Cerebellar cortex (tissue), 1 donor: ENCODE measurements around the gene ZBTB14.

Experiments used
- DNase-seq: peaks from one replicate; pipeline ENCODE4 v3.0.0-alpha.2; 2015; ENCODE audit warnings: low spot score

The ZBTB14 gene

DNA sequence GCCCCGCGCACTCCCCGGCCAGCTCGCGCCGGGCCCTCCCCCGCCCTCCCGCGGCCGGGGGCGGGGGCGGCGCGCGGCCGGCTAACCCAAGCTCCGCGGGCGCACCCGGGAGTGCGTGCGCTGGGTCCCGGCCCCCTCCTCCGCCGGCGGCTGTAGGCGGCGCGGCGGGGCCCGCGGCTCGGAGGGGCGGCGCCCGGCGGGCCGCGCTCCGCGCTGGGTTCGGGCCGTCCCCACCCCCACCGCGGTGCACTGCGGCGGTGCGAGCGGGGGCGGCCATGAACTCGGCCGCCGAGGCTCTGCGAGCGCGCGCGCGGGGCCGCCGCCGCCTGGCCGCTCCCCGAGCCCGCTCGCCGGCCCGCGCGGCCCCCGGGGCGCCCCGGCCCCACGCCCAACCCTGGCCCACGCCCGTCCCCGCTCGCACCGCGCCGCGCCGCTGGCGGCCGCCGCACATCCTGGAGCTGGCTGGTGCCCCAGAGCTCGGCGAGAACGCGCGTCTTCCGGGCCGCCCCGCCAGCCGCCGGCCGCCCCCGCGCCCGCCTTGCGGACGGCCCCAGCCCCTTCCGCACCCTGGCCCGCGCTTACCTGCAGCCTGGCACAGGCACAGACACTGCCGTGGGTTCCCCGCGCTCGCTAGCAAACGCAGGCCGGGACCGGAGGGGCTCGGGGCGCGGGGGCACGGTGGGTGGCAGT is at the start of gene ZBTB14:
Gene ZBTB14 (minus strand): TSS at position 496 of the 690 bp plus-strand sequence. CDS start 2,480 bp downstream, outside the sequence.
- peak; percentile 28 for DNase-seq

GRCh38 chr18:5339202-5339834 is 43.8 kb upstream of the ZBTB14 start:
- DNase-seq: no peak

DNA sequence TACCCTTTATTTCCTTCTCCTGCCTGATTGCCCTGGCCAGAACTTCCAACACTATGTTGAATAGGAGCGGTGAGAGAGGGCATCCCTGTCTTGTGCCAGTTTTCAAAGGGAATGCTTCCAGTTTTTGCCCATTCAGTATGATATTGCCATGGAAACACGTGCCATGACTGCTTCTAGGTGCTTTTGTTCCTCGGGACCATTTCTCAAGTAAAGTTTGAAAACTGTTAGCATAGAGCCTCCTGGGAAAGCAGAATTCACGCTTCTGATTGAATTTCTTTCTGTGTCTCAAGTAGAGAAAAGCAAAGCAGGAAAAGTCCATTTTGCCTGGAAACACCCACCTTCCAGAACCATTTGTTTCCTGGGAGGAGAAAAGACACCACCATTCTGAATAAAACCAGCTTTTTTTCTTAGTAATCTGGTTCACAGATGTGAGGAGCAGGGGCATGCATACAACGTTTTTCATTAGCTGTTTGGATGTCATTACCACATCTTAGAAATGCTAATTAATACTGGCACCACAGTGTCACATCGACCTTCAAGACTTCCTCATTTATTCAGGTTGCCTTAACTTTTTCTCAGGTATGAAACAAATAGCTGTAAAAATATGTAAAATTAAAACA is 39.0 kb upstream of the ZBTB14 start:
- no peak for DNase-seq

DNA sequence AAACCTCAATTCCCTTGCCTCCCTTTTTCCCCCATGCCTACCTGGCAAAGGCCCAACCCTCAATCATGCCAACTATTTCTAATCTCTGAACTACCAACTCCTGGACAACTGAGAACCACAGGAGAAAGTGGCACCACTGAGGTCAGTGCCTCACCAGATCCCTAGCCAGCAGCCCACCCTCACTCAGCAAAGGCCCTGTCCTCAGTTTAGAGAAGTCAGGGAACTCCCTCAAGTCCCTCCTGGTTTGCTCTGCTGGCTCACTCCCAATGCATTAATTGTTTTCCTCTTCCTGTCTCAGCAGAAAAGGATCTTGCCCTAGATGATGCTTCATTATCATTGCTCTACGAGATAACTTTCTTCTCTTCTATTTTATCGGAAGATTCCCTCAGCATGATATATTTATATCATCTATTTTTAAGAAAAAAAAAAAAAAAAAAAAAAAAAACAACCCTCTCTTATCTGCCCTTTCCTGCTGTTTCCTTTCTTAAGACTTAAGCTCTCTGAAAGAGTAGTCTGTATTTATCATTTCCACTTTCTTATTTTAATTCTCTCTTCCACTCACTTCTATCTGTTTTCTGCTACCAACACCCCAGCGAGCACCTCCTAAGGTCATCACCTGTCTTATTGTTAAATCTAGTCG is 22.7 kb upstream of the ZBTB14 start:
- DNase-seq: no peak

DNA sequence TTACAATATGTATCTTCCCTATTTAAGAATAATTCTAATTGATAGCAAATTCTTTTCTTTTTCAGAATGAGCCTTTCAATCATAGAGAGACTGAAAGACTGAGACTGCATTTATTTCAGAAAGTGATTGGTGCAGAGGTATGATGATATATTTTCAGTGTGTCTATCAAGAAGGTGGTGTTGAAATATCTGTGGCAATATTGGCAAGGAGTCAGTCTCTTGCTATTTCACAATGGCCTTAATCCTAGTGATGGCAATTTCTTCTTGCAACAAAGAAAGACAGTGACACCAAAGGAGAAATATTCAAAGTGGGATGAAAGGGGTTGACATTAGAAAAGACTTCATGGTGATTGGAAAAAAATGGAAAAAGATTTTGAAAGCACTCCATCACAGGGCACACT is 21.7 kb upstream of the ZBTB14 start:
- no peak for DNase-seq

DNA sequence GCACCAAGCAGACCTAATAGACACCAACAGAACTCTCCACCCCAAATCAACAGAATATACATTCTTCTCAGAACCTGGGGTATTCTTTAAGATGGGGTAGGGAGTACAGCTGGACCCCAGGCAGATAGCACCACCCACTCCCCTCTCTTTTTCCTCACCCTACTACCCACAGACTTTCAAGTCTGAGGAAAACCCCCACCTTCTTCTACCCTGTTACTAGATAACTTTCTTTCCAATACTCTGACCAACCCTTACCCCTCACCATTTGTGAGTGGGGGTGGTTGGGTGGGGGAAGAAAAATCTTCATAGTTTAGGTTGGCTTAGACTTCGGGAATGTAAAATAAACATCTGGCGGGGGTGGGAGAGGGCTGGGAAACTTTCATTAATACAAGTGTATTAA is 20.3 kb upstream of the ZBTB14 start:
- DNase-seq: no peak

DNA sequence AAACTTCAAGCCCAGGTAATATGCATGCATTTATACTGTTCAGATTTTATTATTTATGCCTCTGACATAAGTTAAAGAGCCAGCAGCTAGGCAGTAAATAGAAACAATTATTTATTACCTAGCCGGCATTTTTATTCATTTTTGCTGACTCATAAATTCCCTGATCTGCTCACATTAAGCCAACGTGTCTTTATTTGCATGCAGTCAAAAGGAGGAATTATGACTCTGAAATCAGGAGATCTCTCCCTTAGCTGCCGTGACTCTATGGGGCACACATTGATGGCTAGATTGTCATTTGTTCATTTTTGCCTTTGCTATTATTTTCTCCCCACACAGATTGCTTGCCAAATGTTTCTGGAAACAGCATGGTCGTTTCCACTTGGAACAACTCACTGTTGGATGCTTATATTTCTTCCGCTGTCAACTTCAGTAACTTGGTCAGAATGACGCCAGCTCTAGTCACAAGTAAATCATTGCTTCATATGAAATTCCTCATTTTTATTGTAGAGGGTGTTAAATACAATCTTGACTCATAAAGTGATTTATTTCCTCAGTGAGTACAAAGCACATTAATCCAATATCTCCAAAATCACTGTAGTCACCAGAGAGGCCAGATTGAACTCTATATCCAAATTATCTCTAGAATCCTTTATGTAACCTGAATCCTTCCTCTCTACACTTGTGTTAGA is 15.9 kb upstream of the ZBTB14 start:
- DNase-seq: peak; percentile 39

GRCh38 chr18:5309888-5310470 is 14.5 kb upstream of the ZBTB14 start:
- no peak for DNase-seq

DNA sequence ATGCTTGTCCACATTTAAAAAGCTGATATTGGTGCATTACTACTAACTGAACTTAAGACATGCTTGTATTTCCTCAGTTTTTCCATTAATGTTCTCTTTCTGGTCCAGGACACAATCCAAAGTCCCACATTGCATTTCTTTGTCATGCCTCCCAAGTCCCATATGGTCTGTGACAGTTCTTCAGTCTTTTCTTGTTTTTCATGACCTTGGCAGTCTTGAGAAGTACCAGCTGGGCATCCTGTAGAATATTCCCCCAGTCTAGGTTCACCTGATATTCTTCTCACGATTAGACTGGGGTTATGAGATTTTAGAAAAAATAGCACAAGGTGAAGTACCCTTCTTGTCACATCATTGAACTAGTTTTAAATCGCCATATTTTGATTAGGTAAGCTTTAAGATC is 10.3 kb upstream of the ZBTB14 start:
- DNase-seq: no peak

DNA sequence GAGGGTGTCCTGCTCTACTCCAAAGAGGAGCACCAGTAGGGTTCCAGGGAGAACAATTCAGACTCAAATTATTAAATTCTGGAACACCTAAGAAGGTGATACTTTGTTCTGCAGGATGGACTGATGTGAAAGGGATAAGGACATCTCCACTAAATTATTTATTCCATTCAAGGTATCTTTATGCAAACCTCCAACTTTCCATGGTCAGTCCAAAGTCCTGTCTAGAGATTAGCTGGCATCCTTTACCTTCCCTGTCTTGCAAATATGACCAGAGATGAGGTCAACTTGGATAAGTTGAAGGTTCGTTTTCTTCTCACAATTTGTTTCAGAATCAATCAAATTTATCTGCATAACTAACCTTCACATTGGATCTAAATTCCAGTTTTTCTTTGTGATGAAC is 8.7 kb upstream of the ZBTB14 start:
- DNase-seq: no peak

DNA sequence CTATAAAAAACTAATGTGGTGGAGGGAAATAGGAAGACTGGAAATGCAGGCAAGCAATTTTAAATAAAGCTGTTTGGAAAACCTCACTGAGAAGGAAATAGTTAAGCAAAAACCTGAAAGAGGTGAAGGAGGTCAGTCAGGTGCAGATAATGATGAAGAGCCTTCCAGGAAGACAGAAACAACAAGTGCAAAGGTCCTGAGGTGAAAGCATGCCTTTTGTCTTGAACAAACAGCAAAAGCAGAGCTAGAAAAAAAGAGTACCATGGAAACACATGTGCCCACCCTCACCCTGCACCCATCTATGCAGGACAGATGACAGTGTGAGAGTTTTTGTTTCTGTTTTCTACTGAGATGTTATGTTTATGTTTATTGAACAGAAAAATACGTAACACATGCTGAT is 8.1 kb upstream of the ZBTB14 start:
- DNase-seq: no peak

DNA sequence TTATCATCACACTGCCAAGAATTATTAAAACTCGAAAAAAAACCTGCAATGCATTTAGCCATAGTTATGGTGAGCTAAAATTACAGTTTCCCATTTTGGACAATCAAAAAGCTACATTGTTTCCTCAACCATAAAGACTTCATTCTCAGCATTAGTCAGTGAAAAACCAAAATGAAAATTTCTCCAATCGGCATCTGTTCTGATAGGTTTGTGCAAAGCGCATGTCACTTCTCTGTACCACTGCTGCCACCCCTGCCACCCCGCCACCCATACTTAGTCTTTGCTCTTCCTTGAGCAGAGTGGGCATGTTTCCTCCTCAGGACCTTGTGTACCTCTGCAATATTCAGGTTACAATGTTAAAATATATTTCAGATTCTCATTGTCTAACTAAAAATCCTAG is 7.1 kb upstream of the ZBTB14 start:
- no peak for DNase-seq

GRCh38 chr18:5300476-5301010 is 5.0 kb upstream of the ZBTB14 start:
- no peak for DNase-seq

GRCh38 chr18:5298156-5298852 is 2.8 kb upstream of the ZBTB14 start:
- DNase-seq: no peak

GRCh38 chr18:5297597-5297996 is 2.1 kb upstream of the ZBTB14 start:
- DNase-seq: no peak

- peak; percentile 90 for DNase-seq
Measured at GRCh38 chr18:5296706-5297320, 1.3 kb upstream of the ZBTB14 start.

GRCh38 chr18:5295981-5296705 is 617 bp upstream of the ZBTB14 start:
- peak; percentile 91 for DNase-seq

DNA sequence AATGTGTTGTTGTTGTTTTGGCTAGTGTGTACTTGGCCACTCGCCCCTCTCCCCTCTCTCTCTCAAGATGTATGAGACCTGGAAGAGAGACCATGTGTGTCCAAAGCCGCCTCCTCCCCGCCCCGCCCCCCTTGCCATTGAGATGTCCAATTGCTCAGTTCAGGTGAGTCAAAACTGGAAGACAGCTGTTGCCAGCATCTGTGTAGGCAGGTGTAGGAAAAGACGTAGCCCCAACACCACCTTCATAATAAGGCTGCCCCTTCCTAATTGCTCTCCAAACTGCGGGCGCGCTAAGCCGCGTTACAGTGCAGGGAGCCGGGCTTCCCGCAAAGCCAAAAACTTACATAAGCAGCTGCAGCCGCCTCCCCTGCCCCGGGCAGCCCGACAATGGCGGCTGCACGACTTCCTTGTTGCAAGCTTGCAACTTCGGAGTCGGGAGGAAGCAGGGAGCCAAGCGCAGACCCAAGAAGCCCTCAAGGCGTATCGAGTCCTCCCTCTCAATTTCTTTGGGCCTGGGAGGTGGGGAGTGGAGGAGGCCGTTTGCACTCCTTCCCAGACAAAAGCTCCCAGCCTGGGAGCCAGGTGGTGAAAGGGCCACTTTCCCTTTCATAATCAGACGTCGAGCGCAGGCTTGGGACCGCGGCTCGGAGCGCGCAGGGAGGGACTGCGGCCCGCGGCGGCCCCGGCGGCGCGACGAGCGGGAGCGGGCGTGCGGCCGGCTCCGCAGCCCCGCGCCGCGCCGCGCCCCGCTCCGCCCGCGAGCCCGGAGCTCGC is 882 bp downstream of the ZBTB14 start:
- peak; percentile 58 for DNase-seq

DNA sequence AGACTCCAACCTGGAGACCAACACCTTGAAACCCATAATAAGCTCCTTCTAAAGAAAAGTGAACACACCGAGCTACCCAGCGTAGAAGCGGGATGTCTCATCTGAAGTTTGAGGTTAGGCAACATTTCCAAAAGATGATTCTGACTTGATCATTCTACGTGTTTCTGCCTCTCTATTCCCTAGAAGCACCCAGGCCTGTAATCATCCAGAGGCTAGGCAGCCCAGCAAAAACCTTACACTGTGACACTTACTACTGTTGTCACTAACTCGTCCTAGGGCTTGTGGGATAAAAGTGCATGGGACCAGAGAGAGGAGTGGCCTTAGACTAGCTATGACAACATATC is 1.4 kb downstream of the ZBTB14 start:
- no peak for DNase-seq
